ENCODE results near the gene POU2F2.
A peak's percentile ranks its signal among the peaks of the same experiment; 100 is the strongest.
"Not testable (repeated sequence)": the region's sequence is repeated elsewhere in the genome, so short reads cannot be mapped to it uniquely, and the experiment has no call there.

POU2F2 gene

GRCh38 chr19:42124386-42124901 lies 7.8 kb downstream of the POU2F2 start:
- no peak for DNase-seq

GRCh38 chr19:42123765-42124164 lies 8.5 kb downstream of the POU2F2 start:
- DNase-seq: no peak

- peak; percentile 57 for DNase-seq
These were observed 9.3 kb downstream of the POU2F2 start for GRCh38 chr19:42122691-42123607.

GRCh38 chr19:42121656-42122069 lies 10.6 kb downstream of the POU2F2 start:
- DNase-seq: peak; percentile 93

- peak; percentile 15 for DNase-seq
These were observed 11.1 kb downstream of the POU2F2 start for GRCh38 chr19:42121036-42121621.

GRCh38 chr19:42120276-42120980 lies 11.8 kb downstream of the POU2F2 start:
- no peak for DNase-seq

GRCh38 chr19:42117076-42117475 lies 15.2 kb downstream of the POU2F2 start:
- no peak for DNase-seq

- no peak for DNase-seq
These were observed 15.8 kb downstream of the POU2F2 start for GRCh38 chr19:42116308-42117075.

- DNase-seq: no peak
These were observed 16.5 kb downstream of the POU2F2 start for GRCh38 chr19:42115705-42116104.

- no peak for DNase-seq
These were observed 17.0 kb downstream of the POU2F2 start for GRCh38 chr19:42115219-42115618.

GRCh38 chr19:42114412-42114811 lies 17.8 kb downstream of the POU2F2 start:
- no peak for DNase-seq

GRCh38 chr19:42113641-42114348 lies 18.5 kb downstream of the POU2F2 start:
- no peak for DNase-seq

- DNase-seq: no peak
These were observed 20.4 kb downstream of the POU2F2 start for GRCh38 chr19:42111811-42112210.

- no peak for DNase-seq
These were observed 20.9 kb downstream of the POU2F2 start for GRCh38 chr19:42111384-42111783.

- no peak for DNase-seq
These were observed 21.6 kb downstream of the POU2F2 start for GRCh38 chr19:42110658-42111057.

- DNase-seq: no peak
These were observed 22.4 kb downstream of the POU2F2 start for GRCh38 chr19:42109896-42110295.

GRCh38 chr19:42108527-42109389 lies 23.5 kb downstream of the POU2F2 start:
- DNase-seq: peak; percentile 88

- DNase-seq: no peak
These were observed 26.9 kb downstream of the POU2F2 start for GRCh38 chr19:42105368-42105767.

GRCh38 chr19:42102877-42103276 lies 29.4 kb downstream of the POU2F2 start:
- no peak for DNase-seq

GRCh38 chr19:42100241-42100640 lies 32.0 kb downstream of the POU2F2 start:
- DNase-seq: not testable (repeated sequence)
